Measurements from ENCODE around the gene RBSN.
A peak's percentile ranks its signal among the peaks of the same experiment; 100 is the strongest.

The RBSN gene

DNA sequence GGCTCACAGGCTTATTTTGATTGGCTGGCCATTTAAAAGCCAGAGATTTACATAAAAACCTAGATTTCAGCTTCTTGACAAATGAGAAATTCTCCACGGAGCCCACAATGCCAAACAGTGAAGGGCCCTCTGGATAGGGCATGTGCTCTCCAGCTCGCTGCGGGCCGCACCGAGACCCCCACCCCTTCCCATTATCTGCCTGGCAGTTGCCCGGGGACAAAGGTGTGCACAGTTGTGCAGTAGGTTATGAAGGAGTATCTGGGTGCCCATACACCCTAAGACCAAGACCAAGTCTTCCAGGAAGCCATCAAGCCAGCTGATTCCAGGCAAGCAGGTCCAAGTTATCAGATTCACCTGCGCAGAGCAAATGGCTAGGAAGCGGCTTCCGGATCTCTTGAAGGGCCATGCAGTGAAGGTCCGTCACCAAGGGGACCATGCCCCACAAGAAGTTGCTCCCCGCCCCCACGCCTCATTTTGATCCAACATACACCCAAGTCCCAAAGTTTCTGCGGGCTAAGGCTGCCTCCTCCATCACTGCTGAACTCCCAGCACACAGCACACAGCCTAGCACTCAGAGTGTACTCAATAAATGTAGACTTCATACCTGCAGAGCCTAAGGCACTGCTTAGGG is 35.2 kb downstream of the RBSN start:
- no peaks in the 10 kb centered on the region for H3K9me3 ChIP-seq (ENCODE audit: control insufficient read depth, low read length)
- peak overlapping the region; percentile 98 for H3K4me3 ChIP-seq (ENCODE audit: insufficient read depth, low read depth, low read length)
- no peaks in the 10 kb centered on the region for H3K36me3 ChIP-seq (ENCODE audit: control insufficient read depth, insufficient read depth, low read length)
- peaks cover 3% of the 10 kb centered on the region for H3K27me3 ChIP-seq (ENCODE audit: control insufficient read depth, insufficient read depth, low read length, poor library complexity, severe bottlenecking)
- H3K4me1 ChIP-seq (ENCODE audit: control insufficient read depth, insufficient read depth, low read length): peaks cover 12% of the 10 kb centered on the region
- 90 to 92% methylated on average over 13 of the region's 13 CpGs for WGBS, 2 experiments
- no peak overlapping the region for H3K27ac ChIP-seq (ENCODE audit: insufficient read depth, low read depth, low read length, poor library complexity, severe bottlenecking)

DNA sequence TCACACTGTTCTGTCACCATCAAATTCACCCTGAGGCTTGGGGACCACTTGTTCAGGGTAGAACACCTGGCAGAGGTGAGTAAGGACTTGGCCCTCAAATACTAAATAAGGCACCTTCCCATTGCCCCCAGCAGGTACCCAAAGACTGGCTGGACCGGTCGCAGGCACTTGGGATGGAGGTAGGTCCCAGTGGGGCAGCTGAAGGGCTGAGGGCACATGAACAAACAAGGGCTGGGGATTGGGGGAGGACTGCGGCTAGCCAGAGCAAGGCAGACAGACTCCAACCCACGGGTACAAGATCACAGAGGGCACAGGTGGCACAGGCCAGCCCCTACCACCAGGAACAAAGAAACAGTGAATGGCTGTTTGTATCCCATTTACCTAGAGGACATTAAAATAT is 35.7 kb downstream of the RBSN start:
- H3K36me3 ChIP-seq (ENCODE audit: control insufficient read depth, insufficient read depth, low read length): peaks cover 2% of the 10 kb centered on the region
- no peak overlapping the region for H3K27ac ChIP-seq (ENCODE audit: insufficient read depth, low read depth, low read length, poor library complexity, severe bottlenecking)
- H3K4me1 ChIP-seq (ENCODE audit: control insufficient read depth, insufficient read depth, low read length): peaks cover 12% of the 10 kb centered on the region
- WGBS, 2 experiments: 96 to 98% methylated on average over 4 of the region's 4 CpGs
- H3K4me3 ChIP-seq (ENCODE audit: insufficient read depth, low read depth, low read length): no peak overlapping the region
- peaks cover 3% of the 10 kb centered on the region for H3K27me3 ChIP-seq (ENCODE audit: control insufficient read depth, insufficient read depth, low read length, poor library complexity, severe bottlenecking)
- no peaks in the 10 kb centered on the region for H3K9me3 ChIP-seq (ENCODE audit: control insufficient read depth, low read length)

DNA sequence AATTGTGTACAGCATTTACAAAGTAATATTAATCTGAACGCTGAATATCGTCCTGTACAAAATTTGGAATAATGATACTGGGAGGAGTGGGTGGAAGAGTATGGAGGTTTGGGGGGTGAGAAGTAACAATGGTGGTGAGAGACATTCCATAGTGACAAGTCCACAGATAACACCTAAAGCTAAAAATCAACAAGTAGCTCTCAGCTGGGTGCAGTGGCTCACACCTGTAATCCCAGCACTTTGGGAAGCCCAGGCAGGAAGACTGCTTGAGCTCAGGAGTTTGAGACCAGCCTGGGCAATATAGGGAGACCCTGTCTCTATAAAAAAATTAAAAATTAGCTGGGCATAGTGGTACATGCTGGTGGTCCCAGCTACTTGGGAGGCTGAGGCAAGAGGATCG is 38.9 kb downstream of the RBSN start:
- no peaks in the 10 kb centered on the region for H3K27me3 ChIP-seq (ENCODE audit: control insufficient read depth, insufficient read depth, low read length, poor library complexity, severe bottlenecking)
- peaks cover 12% of the 10 kb centered on the region for H3K36me3 ChIP-seq (ENCODE audit: control insufficient read depth, insufficient read depth, low read length)
- peaks cover 12% of the 10 kb centered on the region for H3K4me1 ChIP-seq (ENCODE audit: control insufficient read depth, insufficient read depth, low read length)
- H3K27ac ChIP-seq (ENCODE audit: insufficient read depth, low read depth, low read length, poor library complexity, severe bottlenecking): no peak overlapping the region
- H3K4me3 ChIP-seq (ENCODE audit: insufficient read depth, low read depth, low read length): no peak overlapping the region
- H3K9me3 ChIP-seq (ENCODE audit: control insufficient read depth, low read length): no peaks in the 10 kb centered on the region
- 94 to 98% methylated on average over 3 of the region's 3 CpGs for WGBS, 2 experiments

DNA sequence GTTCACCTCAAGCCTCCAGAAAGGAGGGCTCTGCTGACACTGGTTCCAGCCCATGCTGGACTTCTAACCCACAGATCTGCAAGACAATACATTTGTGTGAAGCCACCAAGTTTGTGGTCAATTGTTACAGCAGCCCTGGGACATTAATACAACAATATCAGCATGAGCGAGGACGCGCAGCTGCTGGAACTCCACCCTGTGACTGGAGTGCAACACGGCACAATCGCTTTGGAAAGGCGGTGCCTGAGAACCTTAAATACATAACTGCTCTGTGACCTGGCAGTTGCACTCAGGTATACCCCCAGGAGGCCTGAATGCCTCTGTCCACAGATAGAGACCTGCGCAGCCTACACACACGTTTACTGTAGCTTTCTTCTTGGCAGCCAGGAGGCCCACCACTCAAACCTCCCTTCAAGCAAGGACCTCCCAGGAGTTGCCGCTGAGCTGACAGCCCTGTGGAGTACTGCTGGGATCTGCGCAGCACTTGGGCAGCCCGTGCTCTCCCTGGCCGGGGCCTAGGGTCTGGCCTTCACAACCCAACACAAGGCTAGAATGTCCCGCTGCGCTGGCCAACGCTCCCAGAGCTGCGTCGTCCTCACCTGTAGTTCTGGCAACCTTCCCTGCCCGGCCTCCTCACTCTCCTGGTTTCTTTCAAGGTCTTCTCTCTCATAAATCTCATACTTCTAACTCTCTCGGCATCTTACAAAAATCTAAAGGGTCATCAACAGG is 42.1 kb downstream of the RBSN start:
- Histone ChIP-seq H3K4me3 (ENCODE audit: insufficient read depth, low read depth, low read length) (no peak overlapping the region), H3K27me3 (ENCODE audit: control insufficient read depth, insufficient read depth, low read length, poor library complexity, severe bottlenecking) (no peaks in the 10 kb centered on the region), H3K36me3 (ENCODE audit: control insufficient read depth, insufficient read depth, low read length) (peaks cover 15% of the 10 kb centered on the region), H3K9me3 (ENCODE audit: control insufficient read depth, low read length) (no peaks in the 10 kb centered on the region), H3K27ac (ENCODE audit: insufficient read depth, low read depth, low read length, poor library complexity, severe bottlenecking) (no peak overlapping the region), H3K4me1 (ENCODE audit: control insufficient read depth, insufficient read depth, low read length) (peaks cover 9% of the 10 kb centered on the region)
- WGBS, 2 experiments: 93 to 94% methylated on average over 19 of the region's 19 CpGs

DNA sequence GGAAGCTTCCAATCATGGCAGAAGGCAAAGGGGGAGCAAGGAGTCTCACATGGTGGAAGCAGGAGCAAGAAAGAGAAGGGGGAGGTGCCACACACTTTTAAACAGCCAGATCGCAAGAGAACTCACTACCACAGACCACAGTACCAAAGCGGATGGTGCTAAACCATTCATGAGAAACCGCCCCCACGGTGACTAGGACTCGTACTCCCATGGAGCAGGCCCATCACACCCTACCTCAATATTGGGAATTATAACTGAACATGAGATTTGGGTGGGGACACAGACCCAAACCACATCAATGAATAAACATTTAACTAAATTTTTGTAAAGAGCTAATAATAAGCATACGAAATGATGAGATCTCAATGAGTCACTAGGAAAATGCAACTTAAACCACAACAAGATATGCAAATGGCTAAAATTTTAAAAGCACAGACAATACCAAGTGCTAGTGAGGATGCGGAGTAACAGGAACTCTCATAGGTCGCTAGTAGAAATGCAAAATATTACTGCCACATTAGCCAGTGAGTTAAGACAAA is 43.9 kb downstream of the RBSN start:
- H3K27ac ChIP-seq (ENCODE audit: insufficient read depth, low read depth, low read length, poor library complexity, severe bottlenecking): no peak overlapping the region
- H3K9me3 ChIP-seq (ENCODE audit: control insufficient read depth, low read length): no peaks in the 10 kb centered on the region
- peaks cover 16% of the 10 kb centered on the region for H3K36me3 ChIP-seq (ENCODE audit: control insufficient read depth, insufficient read depth, low read length)
- WGBS, 2 experiments: 82 to 95% methylated on average over 8 of the region's 8 CpGs
- H3K4me1 ChIP-seq (ENCODE audit: control insufficient read depth, insufficient read depth, low read length): peaks cover 9% of the 10 kb centered on the region
- H3K4me3 ChIP-seq (ENCODE audit: insufficient read depth, low read depth, low read length): no peak overlapping the region
- H3K27me3 ChIP-seq (ENCODE audit: control insufficient read depth, insufficient read depth, low read length, poor library complexity, severe bottlenecking): no peaks in the 10 kb centered on the region

DNA sequence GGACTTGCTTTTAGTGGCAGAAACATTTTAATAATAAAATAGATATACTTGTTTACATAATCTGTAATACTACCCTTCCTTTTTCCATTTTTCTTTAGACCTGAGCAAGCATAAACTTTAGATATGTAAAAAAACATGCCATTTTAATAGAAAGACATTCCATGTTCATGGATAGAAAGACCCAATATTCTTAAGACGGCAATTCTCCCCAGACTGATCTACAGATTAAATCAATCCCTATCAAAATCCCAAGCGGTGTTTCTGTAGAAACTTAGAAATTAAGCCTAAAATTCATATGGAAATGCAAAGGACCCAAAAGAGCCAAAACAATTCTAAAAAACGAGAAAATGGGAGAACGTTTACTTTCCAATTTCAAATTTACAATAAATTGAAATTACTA is 45.4 kb downstream of the RBSN start:
- H3K4me1 ChIP-seq (ENCODE audit: control insufficient read depth, insufficient read depth, low read length): peaks cover 9% of the 10 kb centered on the region
- H3K27ac ChIP-seq (ENCODE audit: insufficient read depth, low read depth, low read length, poor library complexity, severe bottlenecking): no peak overlapping the region
- no peaks in the 10 kb centered on the region for H3K9me3 ChIP-seq (ENCODE audit: control insufficient read depth, low read length)
- 94 to 98% methylated on average over 4 of the region's 4 CpGs for WGBS, 2 experiments
- no peak overlapping the region for H3K4me3 ChIP-seq (ENCODE audit: insufficient read depth, low read depth, low read length)
- no peaks in the 10 kb centered on the region for H3K27me3 ChIP-seq (ENCODE audit: control insufficient read depth, insufficient read depth, low read length, poor library complexity, severe bottlenecking)
- H3K36me3 ChIP-seq (ENCODE audit: control insufficient read depth, insufficient read depth, low read length): peaks cover 28% of the 10 kb centered on the region

DNA sequence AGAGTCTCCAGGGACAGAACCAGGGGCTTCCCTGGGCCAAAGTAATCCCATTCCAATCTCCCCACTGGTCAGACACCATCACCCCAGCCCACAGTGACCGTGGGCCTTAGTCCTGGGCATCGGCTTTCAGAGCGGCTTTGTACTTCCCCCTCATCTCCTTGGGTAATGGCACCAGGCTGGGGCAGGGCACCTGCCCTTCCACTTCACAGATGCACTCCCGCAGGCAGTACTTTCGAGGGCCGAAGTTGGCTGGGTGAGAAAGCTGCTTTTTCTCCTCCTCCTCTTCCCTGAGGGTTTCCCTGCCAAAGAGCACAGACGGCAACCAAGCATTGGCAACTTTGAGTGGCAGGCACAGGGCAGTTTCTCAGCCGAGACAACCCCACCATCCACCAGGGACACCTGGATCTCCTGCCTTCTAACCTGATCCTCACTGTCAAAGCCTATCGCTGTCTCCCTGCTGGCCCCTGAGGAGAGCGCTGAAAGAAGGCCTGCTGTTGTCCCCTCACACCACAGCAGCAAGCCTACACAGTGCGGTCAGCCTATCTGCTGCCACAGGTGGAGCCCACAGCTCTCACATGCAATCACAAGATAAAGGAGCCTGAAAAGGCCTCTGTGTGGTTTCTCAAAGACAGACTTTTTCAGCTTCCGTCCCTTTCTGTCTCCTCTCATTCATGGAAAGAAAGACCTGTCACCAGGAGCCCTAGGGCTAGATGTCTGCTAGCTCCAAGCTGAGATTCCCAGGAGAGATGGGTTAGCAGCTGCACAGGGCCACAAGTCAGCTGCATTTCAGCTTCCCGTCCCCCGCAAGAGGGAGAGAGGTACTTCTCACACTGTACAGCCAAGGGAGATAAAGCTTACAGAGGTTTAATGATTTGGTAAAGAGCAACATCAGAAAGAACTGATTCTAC is 46.4 kb downstream of the RBSN start:
- H3K36me3 ChIP-seq (ENCODE audit: control insufficient read depth, insufficient read depth, low read length): peaks cover 24% of the 10 kb centered on the region
- no peaks in the 10 kb centered on the region for H3K9me3 ChIP-seq (ENCODE audit: control insufficient read depth, low read length)
- H3K4me3 ChIP-seq (ENCODE audit: insufficient read depth, low read depth, low read length): no peak overlapping the region
- H3K27me3 ChIP-seq (ENCODE audit: control insufficient read depth, insufficient read depth, low read length, poor library complexity, severe bottlenecking): no peaks in the 10 kb centered on the region
- peaks cover 9% of the 10 kb centered on the region for H3K4me1 ChIP-seq (ENCODE audit: control insufficient read depth, insufficient read depth, low read length)
- H3K27ac ChIP-seq (ENCODE audit: insufficient read depth, low read depth, low read length, poor library complexity, severe bottlenecking): peak overlapping the region; percentile 36
- WGBS, 2 experiments: 75 to 80% methylated on average over 14 of the region's 14 CpGs

DNA sequence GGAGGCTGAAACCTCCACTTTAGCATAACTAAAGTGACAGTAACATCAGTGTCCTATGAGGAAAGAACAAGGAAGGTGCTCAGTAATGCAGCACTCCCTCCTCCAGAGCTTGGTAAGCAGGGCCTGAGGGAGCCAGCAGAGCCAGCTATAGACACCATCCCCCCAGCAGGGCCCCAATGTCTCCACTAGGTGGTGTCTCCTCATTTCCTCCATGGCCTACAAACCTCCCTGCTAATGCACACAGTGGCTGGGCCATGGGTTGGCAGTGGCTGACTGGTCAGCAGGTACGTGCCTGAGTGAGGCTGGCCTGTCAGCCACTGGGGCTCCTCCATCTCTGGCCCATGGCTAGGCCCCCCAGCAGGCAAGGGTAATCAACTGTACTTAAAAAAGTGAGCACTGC is 47.4 kb downstream of the RBSN start:
- WGBS, 2 experiments: 72 to 73% methylated on average over 1 of the region's 1 CpG
- peaks cover 9% of the 10 kb centered on the region for H3K4me1 ChIP-seq (ENCODE audit: control insufficient read depth, insufficient read depth, low read length)

DNA sequence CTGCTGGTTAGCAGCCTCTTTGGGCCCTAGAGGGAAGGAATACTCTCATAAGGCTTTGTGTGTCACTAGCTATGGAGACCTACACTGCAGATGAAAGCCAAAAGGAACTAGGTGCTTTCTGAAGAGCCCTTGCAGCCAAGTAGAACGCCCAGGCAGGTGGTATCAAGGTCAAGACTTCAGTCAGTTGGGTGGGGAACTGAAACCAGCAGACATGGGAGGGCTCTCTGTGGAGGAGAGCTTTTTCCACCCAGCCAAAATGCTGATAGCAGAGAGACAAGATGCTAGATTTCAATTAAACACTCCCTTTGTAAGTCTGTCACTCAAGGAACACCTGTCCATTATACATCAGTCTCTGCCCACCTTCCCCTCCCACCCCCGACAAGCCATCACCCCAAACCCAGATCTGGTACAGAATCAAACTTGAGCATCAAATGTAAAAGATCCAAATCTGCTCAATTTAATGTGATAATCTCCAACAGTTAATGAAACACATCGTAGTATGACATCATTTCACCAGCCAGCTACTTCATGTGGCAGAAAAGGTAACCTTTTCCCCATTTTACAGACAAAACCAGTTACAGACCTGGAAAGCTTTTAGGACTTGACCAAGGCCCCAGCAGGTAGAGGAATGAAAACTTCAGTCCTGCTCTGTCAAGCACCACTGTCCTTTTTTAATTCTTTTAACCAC is 48.4 kb downstream of the RBSN start:
- H3K36me3 ChIP-seq (ENCODE audit: control insufficient read depth, insufficient read depth, low read length): peaks cover 27% of the 10 kb centered on the region
- H3K27ac ChIP-seq (ENCODE audit: insufficient read depth, low read depth, low read length, poor library complexity, severe bottlenecking): no peak overlapping the region
- H3K9me3 ChIP-seq (ENCODE audit: control insufficient read depth, low read length): no peaks in the 10 kb centered on the region

More for the DNA sequence above, 47.4 kb downstream of the RBSN start:
- Histone ChIP-seq H3K9me3 (ENCODE audit: control insufficient read depth, low read length) (no peaks in the 10 kb centered on the region), H3K36me3 (ENCODE audit: control insufficient read depth, insufficient read depth, low read length) (peaks cover 25% of the 10 kb centered on the region), H3K4me3 (ENCODE audit: insufficient read depth, low read depth, low read length) (no peak overlapping the region), H3K27ac (ENCODE audit: insufficient read depth, low read depth, low read length, poor library complexity, severe bottlenecking) (no peak overlapping the region), H3K27me3 (ENCODE audit: control insufficient read depth, insufficient read depth, low read length, poor library complexity, severe bottlenecking) (no peaks in the 10 kb centered on the region)

More for the DNA sequence above, 48.4 kb downstream of the RBSN start:
- H3K27me3 ChIP-seq (ENCODE audit: control insufficient read depth, insufficient read depth, low read length, poor library complexity, severe bottlenecking): no peaks in the 10 kb centered on the region
- H3K4me3 ChIP-seq (ENCODE audit: insufficient read depth, low read depth, low read length): no peak overlapping the region
- 93 to 95% methylated on average over 3 of the region's 3 CpGs for WGBS, 2 experiments
- peaks cover 9% of the 10 kb centered on the region for H3K4me1 ChIP-seq (ENCODE audit: control insufficient read depth, insufficient read depth, low read length)

Data from ectodermal cell (in vitro differentiated cells).